K562 (cell line): ENCODE results near the gene SLC12A9. TPM values are rescaled to one million over a fixed set of nuclear protein-coding genes. Genes with fewer than 3 reads are reported as not detected.

ENCODE experiments used
- ARID2 ChIP-seq: fragments of 450-650 bp; IDR thresholded peaks from 2 replicates; pipeline ENCODE4 v1.6.1; 2017; ENCODE audit warnings: antibody characterized with exemption, mild to moderate bottlenecking
- CBX2 ChIP-seq: fragments of 200-600 bp; sonication (generic); IDR thresholded peaks from one replicate; pipeline ENCODE4 v1.6.1; 2012; ENCODE audit warnings: mild to moderate bottlenecking, low read length, inconsistent platforms; ENCODE audit not compliant: insufficient read depth, poor library complexity, severe bottlenecking
- CHD1 ChIP-seq: fragments of 200-600 bp; sonication (generic); IDR thresholded peaks from one replicate; pipeline ENCODE4 v1.6.1; 2012; ENCODE audit warnings: mild to moderate bottlenecking, moderate library complexity, low read length, inconsistent platforms
- DNMT1 ChIP-seq: fragments of 450-650 bp; IDR thresholded peaks from 2 replicates; pipeline ENCODE4 v1.6.1; 2016; ENCODE audit warnings: antibody characterized with exemption, mild to moderate bottlenecking
- FOXK2 ChIP-seq, 2 experiments: fragments of 450-650 bp; IDR thresholded peaks in 1 of 2; conservative IDR thresholded peaks in 1 of 2; 2 replicates each; pipeline ENCODE4 v1.6.1; 2016; ENCODE audit warnings: low read depth in 2 of 2, mild to moderate bottlenecking in 1 of 2
- NCOA6 ChIP-seq: fragments of 450-650 bp; IDR thresholded peaks from 2 replicates; pipeline ENCODE4 v1.6.1; 2017; ENCODE audit warnings: mild to moderate bottlenecking
- NCOR1 ChIP-seq: fragments of 450-650 bp; IDR thresholded peaks from 2 replicates; pipeline ENCODE4 v1.6.1; 2016; ENCODE audit warnings: mild to moderate bottlenecking, moderate library complexity
- POU5F1 ChIP-seq: fragments of 150-350 bp; IDR thresholded peaks from 2 replicates; pipeline ENCODE4 v1.6.1; 2014; ENCODE audit warnings: borderline replicate concordance, low read length, low read depth, mild to moderate bottlenecking; ENCODE audit not compliant: partially characterized antibody
- RAD21 ChIP-seq, 2 experiments: fragments of 250-450 bp in 1 of 2; fragments of 450-650 bp in 1 of 2; sonication (Bioruptor Pico) in 1 of 2; formaldehyde crosslinking in 1 of 2; IDR thresholded peaks in 1 of 2; conservative IDR thresholded peaks in 1 of 2; 2 replicates each; pipeline versions ENCODE4 v1.4.0 to v1.8.0; 2020 to 2022; ENCODE audit warnings: mild to moderate bottlenecking in 2 of 2, moderate library complexity in 1 of 2
- RBM39 ChIP-seq: fragments of 200-400 bp; formaldehyde crosslinking; optimal IDR thresholded peaks from 2 replicates; pipeline ENCODE3; 2018; ENCODE audit warnings: low read depth, low read length
- TEAD2 ChIP-seq: fragments of 450-650 bp; IDR thresholded peaks from 2 replicates; pipeline ENCODE4 v1.6.1; 2016; ENCODE audit warnings: missing genetic modification characterization, control low read depth, missing compliant biosample characterization
- TOE1 ChIP-seq, 2 experiments: fragments of 450-650 bp in 1 of 2; sonication (generic) in 1 of 2; formaldehyde crosslinking in 1 of 2; IDR thresholded peaks; 2 replicates each; pipeline versions ENCODE4 v1.7.1 to v1.8.0; 2016 to 2022; ENCODE audit warnings: borderline replicate concordance in 2 of 2, mild to moderate bottlenecking in 2 of 2, antibody characterized with exemption in 1 of 2, inconsistent platforms in 1 of 2, low read depth in 1 of 2, missing genetic modification reagents in 1 of 2, moderate library complexity in 1 of 2
- ZNF239 ChIP-seq: fragments of 250-450 bp; sonication (Bioruptor Pico); IDR thresholded peaks from 2 replicates; pipeline ENCODE4 v1.4.0; 2020; ENCODE audit warnings: mild to moderate bottlenecking
- ZNF695 ChIP-seq: fragments of 450-650 bp; formaldehyde crosslinking; IDR thresholded peaks from 2 replicates; pipeline ENCODE4 v1.4.0; 2020; ENCODE audit warnings: mild to moderate bottlenecking, moderate library complexity
- polyA plus RNA-seq, 8 experiments: library from polyadenylated mRNA; depleted of rRNA in 4 of 8; stranded (reverse) in 5 of 8; unstranded in 3 of 8; fragments of >200 nt; fragmentation: Nextera tagmentation in 2 of 8; fragmentation: Illumina TruSeq in 1 of 8; extraction: Ambion mirVana in 2 of 8; extraction: Trizol in 1 of 8; gene quantifications; 2 replicates each; pipeline versions ENCODE4 v1.2.1 to v1.2.3, GENCODE V29; 2011 to 2014; ENCODE audit warnings: inconsistent platforms in 1 of 8, missing spikeins in 1 of 8
- total RNA-seq, 7 experiments: library from RNA; depleted of rRNA in 6 of 7; stranded (reverse); fragments of >200 nt in 6 of 7; fragmentation: Illumina TruSeq in 2 of 7; extraction: Trizol in 2 of 7; gene quantifications; 2 replicates each; pipeline versions ENCODE4 v1.2.1 to v1.2.3, GENCODE V29; 2011 to 2021; ENCODE audit warnings: low replicate concordance in 1 of 7
- TF ChIP-seq, protein P1 (sequence below): fragments of 450-650 bp; formaldehyde crosslinking; IDR thresholded peaks from 2 replicates; pipeline ENCODE4 v1.4.0; 2020; ENCODE audit warnings: mild to moderate bottlenecking
- TF ChIP-seq, protein P2 (sequence below): sonication (generic); IDR thresholded peaks from 2 replicates; pipeline ENCODE4 v1.6.1; 2016
- TF ChIP-seq, protein P3 (sequence below): fragments of 250-450 bp; sonication (Bioruptor Pico); IDR thresholded peaks from 2 replicates; pipeline ENCODE4 v1.9.0; 2021; ENCODE audit warnings: mild to moderate bottlenecking, inconsistent platforms
- TF ChIP-seq, protein P4 (sequence below), 3 experiments: fragments of 200-800 bp in 1 of 3; sonication (Bioruptor generic) in 1 of 3; sonication (generic) in 1 of 3; formaldehyde crosslinking in 1 of 3; IDR thresholded peaks; 2 replicates each; pipeline versions ENCODE4 v1.6.1 to v1.8.0; 2016 to 2022; ENCODE audit warnings: mild to moderate bottlenecking in 2 of 3, missing compliant biosample characterization in 2 of 3, missing genetic modification characterization in 2 of 3, missing genetic modification reagents in 1 of 3
- TF ChIP-seq, protein P5 (sequence below): fragments of 450-650 bp; formaldehyde crosslinking; IDR thresholded peaks from 2 replicates; pipeline ENCODE4 v1.4.0; 2022; ENCODE audit warnings: mild to moderate bottlenecking, moderate library complexity

SLC12A9 gene
- total and polyA plus RNA-seq, 9 of the 15 experiments (the other 6 are each of a cell fraction or from before 2014, with no cell fraction given) = 0.06 to 20.2 (median 10.7) TPM

DNA sequence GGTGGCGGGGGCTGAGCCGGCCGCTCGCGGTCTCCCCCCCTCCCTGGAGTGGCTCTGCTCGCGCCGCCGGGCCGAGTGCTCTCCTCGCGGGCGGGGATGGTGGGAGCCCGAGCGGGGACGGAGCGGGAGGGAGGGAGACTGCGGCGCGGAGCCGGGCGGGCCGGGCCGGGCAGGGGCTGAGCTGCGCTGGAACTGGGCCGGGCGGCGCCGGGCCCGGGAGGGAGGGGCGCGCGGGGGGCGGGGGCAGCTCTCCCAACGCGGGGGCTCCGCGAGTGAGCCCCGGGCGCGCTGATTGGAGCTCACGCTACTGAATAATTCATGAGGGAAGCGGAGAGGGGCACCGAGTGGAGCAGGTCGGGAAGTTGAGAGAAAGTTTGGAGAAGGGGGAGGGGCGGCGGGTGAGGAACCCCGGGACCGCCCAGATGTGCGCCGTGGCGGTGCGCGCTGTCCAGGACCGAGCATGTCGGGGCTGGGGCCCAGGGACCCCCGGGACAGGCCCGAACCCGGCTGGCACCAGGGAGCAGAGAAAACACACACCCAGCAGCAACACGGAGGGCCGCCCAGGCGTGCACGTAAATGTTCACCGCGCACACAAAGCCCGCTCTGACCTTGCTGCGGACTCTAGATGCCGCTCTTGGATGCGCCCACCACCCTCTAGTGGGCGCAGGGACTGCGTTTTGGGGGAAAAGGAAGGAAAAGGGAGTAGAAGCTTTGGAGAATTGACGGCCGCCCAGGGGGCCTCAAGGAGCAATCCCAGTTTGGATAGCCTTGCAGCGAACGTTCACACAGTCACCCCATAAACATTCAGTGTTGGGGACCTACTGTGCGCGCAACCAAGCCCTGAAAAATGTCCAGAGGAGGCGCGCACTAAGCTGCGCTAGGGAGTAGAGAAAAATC, 24.9 kb upstream of the SLC12A9 start, which contains the start of gene EPHB4 (continued):
- TF ChIP-seq, protein P1, sequence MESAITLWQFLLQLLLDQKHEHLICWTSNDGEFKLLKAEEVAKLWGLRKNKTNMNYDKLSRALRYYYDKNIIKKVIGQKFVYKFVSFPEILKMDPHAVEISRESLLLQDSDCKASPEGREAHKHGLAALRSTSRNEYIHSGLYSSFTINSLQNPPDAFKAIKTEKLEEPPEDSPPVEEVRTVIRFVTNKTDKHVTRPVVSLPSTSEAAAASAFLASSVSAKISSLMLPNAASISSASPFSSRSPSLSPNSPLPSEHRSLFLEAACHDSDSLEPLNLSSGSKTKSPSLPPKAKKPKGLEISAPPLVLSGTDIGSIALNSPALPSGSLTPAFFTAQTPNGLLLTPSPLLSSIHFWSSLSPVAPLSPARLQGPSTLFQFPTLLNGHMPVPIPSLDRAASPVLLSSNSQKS (CRISPR knock-in tag) = no peak
- TF ChIP-seq TEAD2 (tag) (no peak), NCOR1 (no peak), FOXK2 (conservative IDR thresholded peaks at IDR 0.05 in 1 of 2, IDR thresholded peaks at IDR 0.05 in 1 of 2; ENCODE audit: low read depth in 2 of 2) (peak; percentile 65 to 66; a peak in 2 of 4 replicates), CBX2 (no peak), RBM39 (no peak), ARID2 (peak; percentile 49; the same call in 1 of the 2 replicates), ZNF239 (no peak; the same call in 1 of the 2 replicates), CHD1 (peak; percentile 35), RAD21 (CRISPR knock-in tag; conservative IDR thresholded peaks at IDR 0.05 in 1 of 2, IDR thresholded peaks at IDR 0.05 in 1 of 2) (peak; percentile 31 to 63; a peak in 2 of 4 replicates), NCOA6 (no peak), TOE1 (IDR thresholded peaks at IDR 0.05; ENCODE audit: borderline replicate concordance) (no peak; the same call in 1 of the 2 replicates), TOE1 (CRISPR knock-in tag; IDR thresholded peaks at IDR 0.05; ENCODE audit: borderline replicate concordance, low read depth) (0 out of 2 replicates have a peak, but pooled peaks have one; percentile 35), POU5F1 (no peak), DNMT1 (no peak), ZNF695 (CRISPR knock-in tag) (no peak)
- TF ChIP-seq, protein P2, sequence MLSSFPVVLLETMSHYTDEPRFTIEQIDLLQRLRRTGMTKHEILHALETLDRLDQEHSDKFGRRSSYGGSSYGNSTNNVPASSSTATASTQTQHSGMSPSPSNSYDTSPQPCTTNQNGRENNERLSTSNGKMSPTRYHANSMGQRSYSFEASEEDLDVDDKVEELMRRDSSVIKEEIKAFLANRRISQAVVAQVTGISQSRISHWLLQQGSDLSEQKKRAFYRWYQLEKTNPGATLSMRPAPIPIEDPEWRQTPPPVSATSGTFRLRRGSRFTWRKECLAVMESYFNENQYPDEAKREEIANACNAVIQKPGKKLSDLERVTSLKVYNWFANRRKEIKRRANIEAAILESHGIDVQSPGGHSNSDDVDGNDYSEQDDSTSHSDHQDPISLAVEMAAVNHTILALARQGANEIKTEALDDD = no peak
- TF ChIP-seq, protein P3, sequence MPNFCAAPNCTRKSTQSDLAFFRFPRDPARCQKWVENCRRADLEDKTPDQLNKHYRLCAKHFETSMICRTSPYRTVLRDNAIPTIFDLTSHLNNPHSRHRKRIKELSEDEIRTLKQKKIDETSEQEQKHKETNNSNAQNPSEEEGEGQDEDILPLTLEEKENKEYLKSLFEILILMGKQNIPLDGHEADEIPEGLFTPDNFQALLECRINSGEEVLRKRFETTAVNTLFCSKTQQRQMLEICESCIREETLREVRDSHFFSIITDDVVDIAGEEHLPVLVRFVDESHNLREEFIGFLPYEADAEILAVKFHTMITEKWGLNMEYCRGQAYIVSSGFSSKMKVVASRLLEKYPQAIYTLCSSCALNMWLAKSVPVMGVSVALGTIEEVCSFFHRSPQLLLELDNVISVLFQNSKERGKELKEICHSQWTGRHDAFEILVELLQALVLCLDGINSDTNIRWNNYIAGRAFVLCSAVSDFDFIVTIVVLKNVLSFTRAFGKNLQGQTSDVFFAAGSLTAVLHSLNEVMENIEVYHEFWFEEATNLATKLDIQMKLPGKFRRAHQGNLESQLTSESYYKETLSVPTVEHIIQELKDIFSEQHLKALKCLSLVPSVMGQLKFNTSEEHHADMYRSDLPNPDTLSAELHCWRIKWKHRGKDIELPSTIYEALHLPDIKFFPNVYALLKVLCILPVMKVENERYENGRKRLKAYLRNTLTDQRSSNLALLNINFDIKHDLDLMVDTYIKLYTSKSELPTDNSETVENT (CRISPR knock-in tag) = peak; percentile 55
- TF ChIP-seq, protein P4, sequence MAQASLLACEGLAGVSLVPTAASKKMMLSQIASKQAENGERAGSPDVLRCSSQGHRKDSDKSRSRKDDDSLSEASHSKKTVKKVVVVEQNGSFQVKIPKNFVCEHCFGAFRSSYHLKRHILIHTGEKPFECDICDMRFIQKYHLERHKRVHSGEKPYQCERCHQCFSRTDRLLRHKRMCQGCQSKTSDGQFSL (CRISPR knock-in tag; IDR thresholded peaks at IDR 0.05) = 0 out of 2 replicates have a peak, but pooled peaks have one; percentile 52
- TF ChIP-seq, protein P4 (tag; IDR thresholded peaks at IDR 0.05) = no peak
- TF ChIP-seq, protein P5, sequence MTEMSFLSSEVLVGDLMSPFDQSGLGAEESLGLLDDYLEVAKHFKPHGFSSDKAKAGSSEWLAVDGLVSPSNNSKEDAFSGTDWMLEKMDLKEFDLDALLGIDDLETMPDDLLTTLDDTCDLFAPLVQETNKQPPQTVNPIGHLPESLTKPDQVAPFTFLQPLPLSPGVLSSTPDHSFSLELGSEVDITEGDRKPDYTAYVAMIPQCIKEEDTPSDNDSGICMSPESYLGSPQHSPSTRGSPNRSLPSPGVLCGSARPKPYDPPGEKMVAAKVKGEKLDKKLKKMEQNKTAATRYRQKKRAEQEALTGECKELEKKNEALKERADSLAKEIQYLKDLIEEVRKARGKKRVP (CRISPR knock-in tag) = no peak
